Sigmoid colon (tissue), 4 donors: Measurements from ENCODE around the gene SIN3A.
A peak's percentile ranks its signal among the peaks of the same experiment; 100 is the strongest.

Experiments
- CTCF ChIP-seq, 4 experiments: fragments of 450-650 bp in 3 of 4; fragments of 200-600 bp in 1 of 4; IDR thresholded peaks; one replicate each; pipeline ENCODE4 v1.5.1; 2016 to 2019; ENCODE audit warnings: antibody characterized with exemption in 4 of 4, mild to moderate bottlenecking in 3 of 4, moderate library complexity in 2 of 4
- EP300 ChIP-seq, 4 donors: sonication (generic); formaldehyde crosslinking; IDR thresholded peaks; one replicate each; pipeline ENCODE4 v1.6.1; 2017; ENCODE audit warnings: antibody characterized with exemption in 4 of 4
- POLR2A ChIP-seq, 2 donors: fragments of 450-650 bp; IDR thresholded peaks; one replicate each; pipeline ENCODE4 v1.6.1; 2016; ENCODE audit warnings: antibody characterized with exemption in 2 of 2, mild to moderate bottlenecking in 2 of 2, moderate library complexity in 2 of 2
- POLR2AphosphoS5 ChIP-seq, 4 donors: sonication (generic); formaldehyde crosslinking; IDR thresholded peaks; one replicate each; pipeline ENCODE4 v1.6.1; 2017; ENCODE audit warnings: antibody characterized with exemption in 4 of 4

- TF ChIP-seq CTCF (IDR thresholded peaks at IDR 0.05) = no peak
- peak in 1 of 4 donors; percentile 14 for TF ChIP-seq POLR2AphosphoS5 (IDR thresholded peaks at IDR 0.05)
- TF ChIP-seq POLR2A (IDR thresholded peaks at IDR 0.05) = no peak
- no peak for TF ChIP-seq EP300 (IDR thresholded peaks at IDR 0.05)
These were observed 97.0 kb downstream of the SIN3A start for GRCh38 chr15:75354454-75354853.
